Activated CD8-positive, alpha-beta memory T cell treated with anti-CD3 and anti-CD28 coated beads for 1 hour (primary cell): ENCODE data around the gene ABCC2.

Experiments
- DNase-seq, 2 donors: peaks; one replicate each; pipeline ENCODE4 v3.0.0-alpha.2; 2020; ENCODE audit warnings: low read depth in 1 of 2; ENCODE audit errors: extremely low read depth in 1 of 2

Gene ABCC2

GRCh38 chr10:99770408-99771045 lies 11.9 kb upstream of the ABCC2 start:
- DNase-seq = no peak

DNA sequence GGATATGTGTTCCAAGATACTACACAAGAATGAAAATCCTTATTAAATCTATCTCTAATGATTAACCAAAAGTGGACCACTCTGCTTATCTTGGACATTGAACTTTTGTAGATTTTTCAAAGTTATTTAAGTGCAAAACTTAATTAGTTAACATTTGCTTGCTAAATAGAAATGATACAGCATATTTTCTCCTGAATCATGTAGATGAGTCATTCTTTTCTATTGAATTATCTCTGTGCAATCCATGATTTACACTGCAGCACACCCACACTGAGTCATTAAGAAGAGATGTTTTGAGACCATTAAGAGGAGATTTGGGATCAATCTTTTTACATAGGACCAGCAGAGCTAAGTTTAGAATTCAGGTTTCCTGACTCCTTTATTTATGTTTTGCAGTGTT lies 6.6 kb upstream of the ABCC2 start:
- no peak for DNase-seq

GRCh38 chr10:99777918-99778714 lies 4.3 kb upstream of the ABCC2 start:
- no peak for DNase-seq

DNA sequence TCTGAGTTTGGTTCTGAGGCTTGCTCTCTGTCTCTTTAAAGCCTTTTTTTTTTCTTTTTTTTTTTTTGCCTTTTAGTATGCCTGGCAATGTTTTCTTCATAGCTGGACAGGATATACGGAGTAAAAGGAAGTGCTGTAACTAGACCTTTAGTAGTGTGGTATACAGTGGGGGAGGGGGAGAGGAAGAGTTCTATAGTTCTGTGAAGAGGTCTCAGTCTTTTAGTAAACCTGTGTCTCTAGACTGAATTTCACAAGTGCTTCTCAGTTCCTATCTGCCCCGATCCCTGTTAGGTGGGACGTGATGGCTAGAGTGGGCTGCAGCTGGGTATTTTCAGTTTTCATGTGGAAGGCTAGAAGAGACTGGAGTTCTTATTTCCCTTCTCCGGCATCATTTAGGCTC lies 3.1 kb upstream of the ABCC2 start:
- no peak for DNase-seq

- DNase-seq = no peak
Measured at GRCh38 chr10:99781734-99782429, 558 bp upstream of the ABCC2 start.

- no peak for DNase-seq
Measured at GRCh38 chr10:99784016-99784726, 1.7 kb downstream of the ABCC2 start.

- no peak for DNase-seq
Measured at GRCh38 chr10:99784727-99785441, 2.4 kb downstream of the ABCC2 start.

- DNase-seq = no peak
Measured at GRCh38 chr10:99785646-99786045, 3.2 kb downstream of the ABCC2 start.

- no peak for DNase-seq
Measured at GRCh38 chr10:99787311-99787710, 4.9 kb downstream of the ABCC2 start.

DNA sequence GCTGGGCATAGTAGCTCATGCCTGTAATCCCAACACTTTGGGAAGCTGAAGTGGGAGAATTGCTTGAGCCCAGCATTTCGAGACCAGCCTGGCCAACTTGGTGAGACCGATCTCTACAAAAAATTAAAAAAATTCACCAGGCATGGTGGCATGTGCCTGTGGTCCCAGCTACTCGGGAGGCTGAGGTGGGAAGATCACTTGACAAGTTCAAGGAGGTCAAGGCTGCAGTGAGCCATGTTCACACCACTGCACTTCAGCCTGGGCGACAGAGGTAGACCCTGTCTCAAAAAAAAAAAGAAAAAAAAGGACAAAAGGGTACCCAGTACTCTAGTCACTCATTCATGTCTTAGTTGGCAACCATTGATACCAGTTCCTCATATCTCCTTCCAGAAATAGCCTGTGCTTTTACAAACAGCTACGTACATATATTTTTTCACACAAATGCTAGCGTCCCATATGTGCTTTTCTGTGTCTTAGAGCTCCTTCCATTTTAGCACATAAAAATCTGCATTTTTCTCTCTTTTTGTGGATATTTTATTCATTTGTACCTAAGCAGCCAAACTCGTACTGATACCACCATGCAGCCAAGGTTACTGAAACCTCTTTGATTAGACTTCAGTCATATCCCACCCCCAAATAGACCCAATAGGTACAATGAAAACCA lies 5.5 kb downstream of the ABCC2 start:
- no peak for DNase-seq

DNA sequence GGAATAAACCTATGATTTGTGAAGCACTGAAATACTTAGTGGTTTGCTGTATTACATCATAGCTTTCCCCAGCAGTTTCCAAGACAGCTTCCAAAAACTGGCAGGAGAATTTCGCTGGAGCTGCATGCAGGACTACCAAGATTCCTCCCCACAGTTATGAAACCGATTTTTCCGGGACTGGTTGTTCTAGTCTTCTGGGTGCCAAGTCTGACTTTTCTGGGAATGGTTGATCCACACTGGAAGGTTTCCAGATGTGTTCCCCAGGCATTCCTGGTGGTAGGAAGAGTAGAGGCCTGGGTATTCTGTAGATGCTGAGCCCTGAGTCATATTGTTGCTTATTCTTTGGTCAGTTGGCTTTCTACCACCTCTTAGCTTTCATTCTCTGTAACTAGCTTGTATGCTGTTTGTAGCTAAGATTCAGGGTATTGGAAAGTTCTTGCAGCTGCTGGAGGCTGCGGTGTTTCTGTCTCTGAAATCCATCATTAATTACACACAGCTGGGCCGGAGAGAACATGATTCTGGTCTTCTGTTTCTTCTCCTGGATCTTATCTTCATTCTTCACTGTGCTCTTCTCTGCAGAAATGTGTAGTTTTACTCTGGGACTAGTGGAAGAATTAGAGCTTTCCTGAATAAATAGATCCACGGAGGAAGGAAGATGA lies 6.3 kb downstream of the ABCC2 start:
- no peak for DNase-seq

DNA sequence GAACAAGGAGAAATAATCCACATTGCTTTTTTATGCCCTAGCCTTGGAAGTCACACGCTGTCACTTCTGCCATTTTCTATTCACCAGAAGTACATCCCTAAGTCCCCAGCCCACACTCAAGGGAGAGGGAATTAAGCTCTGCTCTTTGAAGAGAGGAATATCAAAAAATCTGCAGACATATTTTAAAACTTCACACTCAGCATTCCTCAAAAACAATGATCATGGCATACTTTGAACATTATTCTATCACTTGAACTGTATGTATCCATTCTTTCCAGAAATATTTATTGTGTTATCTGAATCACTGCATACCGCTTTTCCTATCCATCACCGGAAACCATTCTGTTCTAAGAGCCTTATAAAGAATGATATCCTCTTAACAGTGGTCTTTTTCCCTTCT lies 9.4 kb downstream of the ABCC2 start:
- no peak for DNase-seq

DNA sequence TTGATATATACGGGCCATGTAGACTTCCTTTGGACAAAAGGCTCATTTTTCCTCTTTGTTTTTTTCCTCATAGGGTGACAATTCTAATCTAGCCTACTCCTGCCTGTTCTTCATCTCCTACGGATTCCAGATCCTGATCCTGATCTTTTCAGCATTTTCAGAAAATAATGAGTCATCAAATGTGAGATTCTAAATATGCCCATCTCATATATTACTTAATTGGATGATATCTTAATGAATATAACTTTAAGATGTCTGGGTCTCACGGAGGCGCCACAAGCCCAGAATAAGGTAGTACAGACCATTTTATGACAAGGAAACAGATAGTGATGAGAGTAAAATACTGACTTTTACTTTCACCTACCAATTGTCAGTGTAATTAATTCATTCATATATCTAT lies 11.4 kb downstream of the ABCC2 start:
- DNase-seq = no peak

DNA sequence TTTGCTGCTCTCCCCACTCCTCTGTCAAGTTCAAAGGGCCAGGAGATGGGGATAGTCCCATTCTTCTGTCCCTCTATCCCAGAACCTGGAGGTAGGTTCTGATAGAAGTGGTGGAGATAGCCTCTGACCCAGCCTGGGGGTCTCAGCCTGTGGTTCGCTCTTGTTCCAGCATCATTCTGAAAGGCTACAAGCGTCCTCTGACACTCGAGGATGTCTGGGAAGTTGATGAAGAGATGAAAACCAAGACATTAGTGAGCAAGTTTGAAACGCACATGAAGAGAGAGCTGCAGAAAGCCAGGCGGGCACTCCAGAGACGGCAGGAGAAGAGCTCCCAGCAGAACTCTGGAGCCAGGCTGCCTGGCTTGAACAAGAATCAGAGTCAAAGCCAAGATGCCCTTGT lies 14.5 kb downstream of the ABCC2 start:
- no peak for DNase-seq

DNA sequence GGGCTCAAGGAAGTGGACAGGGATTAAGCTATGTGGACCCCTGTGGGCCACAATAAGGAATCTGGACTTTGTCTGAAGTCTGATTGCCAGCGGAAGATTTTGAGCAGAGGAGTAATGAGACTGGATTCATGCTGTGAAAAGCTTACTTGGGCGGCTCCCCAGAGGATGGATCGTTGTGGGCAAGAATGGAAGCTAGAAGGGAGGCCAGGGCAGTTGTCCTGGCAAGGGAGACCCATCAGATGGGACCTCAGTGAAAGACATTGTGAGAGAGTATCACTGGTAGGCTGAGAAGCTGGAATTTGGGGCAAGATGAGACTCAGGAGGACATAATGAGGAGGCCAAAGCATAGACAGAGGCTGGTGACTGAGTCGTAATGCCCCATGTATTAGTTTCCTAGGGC lies 15.6 kb downstream of the ABCC2 start:
- DNase-seq = no peak

DNA sequence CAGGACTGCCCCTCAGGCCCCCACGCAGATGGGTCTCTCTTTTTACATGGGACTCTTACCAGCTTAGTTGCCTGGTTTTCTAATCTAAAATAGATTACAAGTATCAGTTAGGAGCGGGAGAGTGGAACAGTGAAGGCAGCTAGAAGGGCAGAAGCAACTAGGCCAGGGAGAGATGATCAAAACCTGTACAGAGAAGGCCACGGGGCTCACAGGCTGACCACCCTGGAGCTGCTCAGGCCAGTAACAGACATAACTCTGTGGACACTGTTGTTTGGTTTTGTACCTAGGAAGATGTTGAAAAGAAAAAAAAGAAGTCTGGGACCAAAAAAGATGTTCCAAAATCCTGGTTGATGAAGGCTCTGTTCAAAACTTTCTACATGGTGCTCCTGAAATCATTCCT lies 16.5 kb downstream of the ABCC2 start:
- no peak for DNase-seq

DNA sequence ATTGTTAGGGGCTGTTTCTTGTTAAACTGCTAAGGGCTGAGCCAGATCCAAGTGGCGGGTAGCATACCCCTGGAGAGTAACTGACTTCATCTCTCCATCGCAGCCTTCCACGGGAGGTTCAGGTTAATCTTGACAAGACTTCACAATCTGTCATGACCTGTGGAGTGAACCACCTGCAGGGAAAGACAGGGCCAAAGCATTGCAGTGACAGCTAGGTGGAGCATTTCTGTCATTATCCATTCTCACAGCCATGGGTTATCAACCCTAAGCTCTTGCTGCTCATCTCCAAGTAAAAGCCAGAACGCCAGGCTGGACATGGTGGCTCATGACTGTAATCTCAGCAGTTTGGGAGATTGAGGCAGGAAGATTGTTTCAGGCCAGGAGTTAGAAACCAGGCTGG lies 17.2 kb downstream of the ABCC2 start:
- DNase-seq = no peak

- DNase-seq = no peak
Measured at GRCh38 chr10:99804471-99804870, 22.0 kb downstream of the ABCC2 start.

DNA sequence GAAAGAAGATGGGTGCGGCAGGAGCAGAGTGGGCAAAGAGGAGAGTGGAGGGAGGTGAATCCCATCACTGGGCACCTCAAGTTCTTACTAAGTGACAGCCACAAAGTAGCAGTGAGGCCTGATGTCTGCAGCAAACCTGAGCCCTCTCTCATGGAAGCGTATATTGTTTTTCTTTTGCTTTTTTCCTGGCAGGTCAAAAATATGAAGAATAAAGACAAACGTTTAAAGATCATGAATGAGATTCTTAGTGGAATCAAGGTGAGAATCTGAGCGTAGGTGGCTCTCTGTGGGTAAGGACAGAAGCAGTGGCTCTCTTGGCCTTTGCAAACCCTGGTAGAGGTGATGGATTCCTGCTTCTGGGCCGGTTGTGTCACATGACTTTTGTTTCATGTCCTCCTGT lies 22.8 kb downstream of the ABCC2 start:
- no peak for DNase-seq

GRCh38 chr10:99806091-99806490 lies 23.7 kb downstream of the ABCC2 start:
- no peak for DNase-seq
